ENCODE data around the gene POLR2C.

POLR2C gene

GRCh38 chr16:57452021-57452420, 10.5 kb upstream of the POLR2C start:
- FAIRE-seq: no peak

- no peak for FAIRE-seq
Measured at GRCh38 chr16:57462978-57463362, 491 bp downstream of the POLR2C start.

- no peak for FAIRE-seq
Measured at GRCh38 chr16:57464523-57464922, 2.0 kb downstream of the POLR2C start.

- FAIRE-seq: no peak
Measured at GRCh38 chr16:57468346-57468745, 5.9 kb downstream of the POLR2C start.

- no peak for FAIRE-seq
Measured at GRCh38 chr16:57469046-57469445, 6.6 kb downstream of the POLR2C start.

GRCh38 chr16:57469917-57470470, 7.5 kb downstream of the POLR2C start:
- no peak for FAIRE-seq

GRCh38 chr16:57470711-57471110, 8.2 kb downstream of the POLR2C start:
- no peak for FAIRE-seq

GRCh38 chr16:57471209-57471608, 8.7 kb downstream of the POLR2C start:
- no peak for FAIRE-seq

- FAIRE-seq: no peak
Measured at GRCh38 chr16:57471852-57472664, 9.6 kb downstream of the POLR2C start.

GRCh38 chr16:57472665-57473060, 10.2 kb downstream of the POLR2C start:
- no peak for FAIRE-seq

- no peak for FAIRE-seq
Measured at GRCh38 chr16:57473176-57473840, 10.8 kb downstream of the POLR2C start.

- FAIRE-seq: no peak
Measured at GRCh38 chr16:57473906-57474305, 11.4 kb downstream of the POLR2C start.

GRCh38 chr16:57474671-57475661, 12.5 kb downstream of the POLR2C start:
- no peak for FAIRE-seq

GRCh38 chr16:57475711-57476339, 13.3 kb downstream of the POLR2C start:
- no peak for FAIRE-seq

- no peak for FAIRE-seq
Measured at GRCh38 chr16:57476546-57477410, 14.3 kb downstream of the POLR2C start.

- FAIRE-seq: no peak
Measured at GRCh38 chr16:57477531-57478202, 15.2 kb downstream of the POLR2C start.

GRCh38 chr16:57478396-57479204, 16.1 kb downstream of the POLR2C start:
- no peak for FAIRE-seq

- FAIRE-seq: no peak
Measured at GRCh38 chr16:57479205-57479975, 16.9 kb downstream of the POLR2C start.

All from endometrium (tissue), 2 donors.